MM.1S (cell line): ENCODE results near the gene DAB1.

Experiments
- DNase-seq: peaks from one replicate; pipeline ENCODE4 v3.0.0-alpha.2; 2015
- H2AFZ ChIP-seq: fragments of 300-600 bp; sonication (generic); 2 replicates; pipeline ENCODE4 v1.6.0; 2016; ENCODE audit warnings: antibody characterized with exemption, low read length
- H3F3A ChIP-seq: fragments of 300-600 bp; sonication (generic); 2 replicates; pipeline ENCODE4 v1.6.1; 2016; ENCODE audit warnings: mild to moderate bottlenecking, antibody characterized with exemption, low read length, moderate library complexity, mixed read lengths; ENCODE audit not compliant: insufficient read depth
- H3K27ac ChIP-seq: fragments of 300-600 bp; sonication (generic); 2 replicates; pipeline ENCODE4 v1.5.1; 2016; ENCODE audit warnings: mild to moderate bottlenecking, low read length
- H3K27me3 ChIP-seq: fragments of 300-600 bp; sonication (generic); replicated peaks from 2 replicates; pipeline ENCODE4 v1.6.0; 2016; ENCODE audit warnings: low read length; ENCODE audit not compliant: insufficient read depth
- H3K36me3 ChIP-seq: fragments of 300-600 bp; sonication (generic); replicated peaks from 2 replicates; pipeline ENCODE4 v1.6.1; 2016; ENCODE audit warnings: mild to moderate bottlenecking, low read length, mixed read lengths; ENCODE audit not compliant: insufficient read depth
- H3K4me1 ChIP-seq: fragments of 300-600 bp; sonication (generic); 2 replicates; pipeline ENCODE4 v1.6.1; 2016; ENCODE audit warnings: low read length, mixed read lengths
- H3K4me2 ChIP-seq: fragments of 300-600 bp; sonication (generic); 2 replicates; pipeline ENCODE4 v1.6.0; 2016; ENCODE audit warnings: low read depth, low read length
- H3K4me3 ChIP-seq: fragments of 300-600 bp; sonication (generic); 2 replicates; pipeline ENCODE4 v1.5.1; 2016; ENCODE audit warnings: low read length, mixed read lengths
- H3K79me2 ChIP-seq: fragments of 300-600 bp; sonication (generic); 2 replicates; pipeline ENCODE4 v1.6.1; 2016; ENCODE audit warnings: mixed run types, low read length, mixed read lengths
- H3K9ac ChIP-seq: fragments of 300-600 bp; sonication (generic); 2 replicates; pipeline ENCODE4 v1.6.1; 2016; ENCODE audit warnings: low read length, mixed read lengths
- H3K9me2 ChIP-seq: fragments of 300-600 bp; sonication (generic); replicated peaks from 2 replicates; pipeline ENCODE4 v1.6.1; 2016; ENCODE audit warnings: mild to moderate bottlenecking, low read length, mixed read lengths; ENCODE audit not compliant: insufficient read depth
- H3K9me3 ChIP-seq: fragments of 300-600 bp; sonication (generic); replicated peaks from 2 replicates; pipeline ENCODE4 v1.6.1; 2016; ENCODE audit warnings: mild to moderate bottlenecking, low read length, mixed read lengths; ENCODE audit not compliant: insufficient read depth
- H4K20me1 ChIP-seq: fragments of 300-600 bp; sonication (generic); 2 replicates; pipeline ENCODE4 v1.6.1; 2016; ENCODE audit warnings: mild to moderate bottlenecking, low read length, moderate library complexity, mixed read lengths; ENCODE audit not compliant: insufficient read depth
- CTCF ChIP-seq: fragments of 300-600 bp; sonication (generic); IDR thresholded peaks from 2 replicates; pipeline ENCODE4 v1.5.1; 2016; ENCODE audit warnings: antibody characterized with exemption, low read length, mixed read lengths
- EZH2 ChIP-seq: fragments of 300-600 bp; sonication (generic); optimal IDR thresholded peaks from 2 replicates; pipeline ENCODE3; 2017; ENCODE audit warnings: low read depth, mild to moderate bottlenecking, antibody characterized with exemption, low read length, mixed read lengths
- EZH2phosphoT487 ChIP-seq: fragments of 300-600 bp; sonication (generic); IDR thresholded peaks from 2 replicates; pipeline ENCODE4 v1.6.1; 2018; ENCODE audit warnings: antibody characterized with exemption, low read length

The DAB1 gene

GRCh38 chr1:57065442-57065841 is 358.4 kb downstream of the DAB1 start:
- H3K9me3 ChIP-seq, result no peaks in the 10 kb centered on the region
- H2AFZ ChIP-seq, result no peak overlapping the region
- no peaks in the 10 kb centered on the region for H4K20me1 ChIP-seq
- H3K27ac ChIP-seq, result no peak overlapping the region
- H3K36me3 ChIP-seq, result no peaks in the 10 kb centered on the region
- H3K9me2 ChIP-seq, result no peaks in the 10 kb centered on the region
- H3K4me2 ChIP-seq, result no peak overlapping the region
- H3K4me1 ChIP-seq, result no peaks in the 10 kb centered on the region
- H3K4me3 ChIP-seq, result no peak overlapping the region
- no peak for TF ChIP-seq CTCF
- TF ChIP-seq EZH2, result no peak
- TF ChIP-seq EZH2phosphoT487, result no peak
- H3F3A ChIP-seq, result no peaks in the 10 kb centered on the region
- no peak overlapping the region for H3K9ac ChIP-seq
- H3K27me3 ChIP-seq, result no peaks in the 10 kb centered on the region
- H3K79me2 ChIP-seq, result no peaks in the 10 kb centered on the region
- no peak for DNase-seq

DNA sequence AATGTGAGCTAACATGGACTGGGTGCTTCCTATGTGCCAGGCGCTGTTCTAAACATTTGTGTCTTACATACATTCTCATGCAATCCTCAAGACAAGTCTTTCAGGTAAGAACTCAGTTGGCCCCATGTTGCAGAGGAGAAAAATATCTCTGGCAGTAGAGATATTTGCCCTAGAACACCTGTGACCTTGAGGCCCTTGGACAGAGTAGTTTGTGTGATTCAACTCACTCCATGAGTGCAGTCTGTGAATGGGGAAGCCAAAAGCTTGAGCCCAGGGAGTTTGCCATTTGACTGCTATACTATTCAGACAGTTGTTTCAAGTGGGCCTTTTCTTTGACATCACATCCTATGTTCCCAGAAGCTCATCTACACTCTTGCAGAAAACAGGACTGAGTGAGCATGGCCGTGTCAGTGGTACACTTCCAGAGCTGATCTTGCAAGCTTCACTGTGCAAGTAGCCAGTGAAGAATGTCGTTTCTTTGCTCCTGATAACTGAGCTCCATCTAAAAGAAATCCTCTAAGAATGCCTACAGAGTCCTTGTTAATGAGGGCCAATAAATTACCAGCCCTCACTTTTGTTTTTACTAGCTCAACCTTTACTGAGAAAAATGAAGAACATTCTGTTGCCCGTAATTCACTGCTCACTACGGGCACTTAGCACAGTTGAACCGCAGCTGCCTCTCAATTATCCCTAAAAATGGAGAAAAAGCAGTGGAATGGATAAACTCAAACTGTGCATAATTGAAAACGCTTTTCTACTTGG is 359.3 kb downstream of the DAB1 start:
- Histone ChIP-seq H3K9me2 (no peaks in the 10 kb centered on the region), H3K4me2 (no peak overlapping the region), H3K4me3 (no peak overlapping the region), H2AFZ (no peak overlapping the region), H3F3A (no peaks in the 10 kb centered on the region), H3K27ac (no peak overlapping the region), H4K20me1 (no peaks in the 10 kb centered on the region), H3K9me3 (no peaks in the 10 kb centered on the region), H3K4me1 (no peaks in the 10 kb centered on the region), H3K27me3 (no peaks in the 10 kb centered on the region), H3K36me3 (no peaks in the 10 kb centered on the region), H3K79me2 (no peaks in the 10 kb centered on the region), H3K9ac (no peak overlapping the region)
- no peak for DNase-seq
- TF ChIP-seq EZH2phosphoT487 (no peak), CTCF (no peak), EZH2 (no peak)

- no peaks in the 10 kb centered on the region for H3K9me3 ChIP-seq
- H3K4me3 ChIP-seq, result no peak overlapping the region
- no peak overlapping the region for H3K27ac ChIP-seq
- H3K27me3 ChIP-seq, result no peaks in the 10 kb centered on the region
- H3K9ac ChIP-seq, result no peak overlapping the region
- no peaks in the 10 kb centered on the region for H3F3A ChIP-seq
- no peaks in the 10 kb centered on the region for H4K20me1 ChIP-seq
- no peaks in the 10 kb centered on the region for H3K36me3 ChIP-seq
- H3K4me2 ChIP-seq, result no peak overlapping the region
- H3K79me2 ChIP-seq, result no peaks in the 10 kb centered on the region
- no peaks in the 10 kb centered on the region for H3K4me1 ChIP-seq
- no peak overlapping the region for H2AFZ ChIP-seq
- TF ChIP-seq CTCF (no peak), EZH2 (no peak), EZH2phosphoT487 (no peak)
- no peaks in the 10 kb centered on the region for H3K9me2 ChIP-seq
- no peak for DNase-seq
These were observed 360.3 kb downstream of the DAB1 start for GRCh38 chr1:57063406-57064125.
